Colonic mucosa (tissue), 4 donors: ENCODE results near the gene RASGRF2. TPM values are rescaled to one million over a fixed set of nuclear protein-coding genes. Genes with fewer than 3 reads are reported as not detected.

ENCODE experiments used
- DNase-seq: peaks from one replicate; pipeline ENCODE4 v3.0.0-alpha.2; 2020
- H3K27ac ChIP-seq: fragments of 200-600 bp; one replicate; pipeline ENCODE4 v1.8.0; 2021
- H3K27me3 ChIP-seq: fragments of 200-600 bp; one replicate; pipeline ENCODE4 v1.8.0; 2021
- H3K36me3 ChIP-seq: fragments of 200-600 bp; one replicate; pipeline ENCODE4 v1.8.0; 2021
- H3K4me1 ChIP-seq: fragments of 200-600 bp; one replicate; pipeline ENCODE4 v1.8.0; 2021; ENCODE audit warnings: mild to moderate bottlenecking
- H3K4me3 ChIP-seq: fragments of 200-600 bp; one replicate; pipeline ENCODE4 v1.8.0; 2021
- H3K9ac ChIP-seq, 2 donors: one replicate each; pipeline ENCODE4 v1.7.0; 2013; ENCODE audit warnings: control low read depth in 2 of 2, low read depth in 2 of 2, low read length in 2 of 2
- H3K9me3 ChIP-seq: fragments of 200-600 bp; one replicate; pipeline ENCODE4 v1.8.0; 2021
- intact Hi-C: fragments of 100-400 bp; cut with DNase I; formaldehyde crosslinking; loops from one replicate; pipeline ENCODE4 v1.14.1; 2022
- total RNA-seq, 2 donors: library from RNA; stranded (reverse); fragmentation: NEBNext Ultra II Directional in 1 of 2; extraction: Animal tissue kit (Norgen Biotek cat#: 25700) in 1 of 2; gene quantifications; one replicate each; pipeline ENCODE4 v1.2.1, GENCODE V29; 2021
- TF ChIP-seq, protein P1 (sequence below): fragments of 200-600 bp; IDR thresholded peaks from one replicate; pipeline ENCODE4 v1.8.0; 2022; ENCODE audit warnings: antibody characterized with exemption, mild to moderate bottlenecking
- donor health status: healthy.
- donor health status: DM: no; HTN: no; CAD: no.
- donor health status: DM: no; HTN: no; CAD: no.

The RASGRF2 gene
- total RNA-seq, 2 donors from 2014 or later: 2.8 to 3.5 TPM

DNA sequence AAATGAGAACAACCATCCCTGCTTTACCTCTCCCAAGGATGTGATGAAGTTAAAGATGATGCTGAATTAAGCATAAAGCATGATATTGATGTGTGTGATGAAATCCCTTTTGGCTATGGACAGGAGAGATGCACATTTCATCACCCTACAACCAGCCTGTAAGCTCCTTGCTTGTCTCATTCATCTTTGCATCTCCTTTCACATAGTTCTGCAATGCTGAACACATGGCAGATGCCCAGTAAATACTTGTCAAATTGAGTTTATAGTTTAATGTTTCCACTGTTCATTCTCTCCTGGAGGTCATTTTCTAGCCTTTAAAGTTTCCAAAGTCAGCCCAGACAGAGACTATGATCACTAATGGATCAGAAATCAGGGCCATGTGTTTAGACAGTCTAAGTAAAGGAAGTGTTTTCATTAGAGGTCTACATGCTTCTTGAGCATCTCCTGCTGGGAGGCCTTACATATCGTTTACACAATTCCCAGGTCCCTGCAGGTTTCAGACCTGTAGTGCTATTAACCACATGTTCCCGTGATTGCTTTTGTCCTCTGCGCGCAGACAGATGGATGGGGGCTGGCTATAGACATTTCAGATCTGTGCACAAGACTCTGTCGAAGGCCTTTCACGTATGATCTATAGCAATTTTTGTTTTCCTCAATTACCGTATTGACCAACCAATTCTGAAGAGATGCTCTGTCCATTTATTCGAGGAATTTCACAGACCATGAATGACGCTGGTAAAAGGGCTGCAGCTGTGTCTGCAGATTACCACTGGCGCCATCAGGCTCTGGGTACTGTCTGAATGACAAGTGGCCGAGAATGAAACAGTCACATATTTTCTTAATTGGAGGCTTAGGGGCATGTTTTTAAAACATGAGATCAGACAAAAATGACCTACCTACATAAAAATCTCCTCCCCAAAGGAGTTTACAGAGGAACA is 223.9 kb downstream of the RASGRF2 start:
- DNase-seq: no peak
- H3K9ac ChIP-seq: no peak overlapping the region
- no peaks in the 10 kb centered on the region for H3K36me3 ChIP-seq
- H3K9me3 ChIP-seq: no peaks in the 10 kb centered on the region
- no peaks in the 10 kb centered on the region for H3K27me3 ChIP-seq
- no peak overlapping the region for H3K4me3 ChIP-seq
- no peak overlapping the region for H3K27ac ChIP-seq
- TF ChIP-seq, protein P1, sequence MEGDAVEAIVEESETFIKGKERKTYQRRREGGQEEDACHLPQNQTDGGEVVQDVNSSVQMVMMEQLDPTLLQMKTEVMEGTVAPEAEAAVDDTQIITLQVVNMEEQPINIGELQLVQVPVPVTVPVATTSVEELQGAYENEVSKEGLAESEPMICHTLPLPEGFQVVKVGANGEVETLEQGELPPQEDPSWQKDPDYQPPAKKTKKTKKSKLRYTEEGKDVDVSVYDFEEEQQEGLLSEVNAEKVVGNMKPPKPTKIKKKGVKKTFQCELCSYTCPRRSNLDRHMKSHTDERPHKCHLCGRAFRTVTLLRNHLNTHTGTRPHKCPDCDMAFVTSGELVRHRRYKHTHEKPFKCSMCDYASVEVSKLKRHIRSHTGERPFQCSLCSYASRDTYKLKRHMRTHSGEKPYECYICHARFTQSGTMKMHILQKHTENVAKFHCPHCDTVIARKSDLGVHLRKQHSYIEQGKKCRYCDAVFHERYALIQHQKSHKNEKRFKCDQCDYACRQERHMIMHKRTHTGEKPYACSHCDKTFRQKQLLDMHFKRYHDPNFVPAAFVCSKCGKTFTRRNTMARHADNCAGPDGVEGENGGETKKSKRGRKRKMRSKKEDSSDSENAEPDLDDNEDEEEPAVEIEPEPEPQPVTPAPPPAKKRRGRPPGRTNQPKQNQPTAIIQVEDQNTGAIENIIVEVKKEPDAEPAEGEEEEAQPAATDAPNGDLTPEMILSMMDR: no peak
- no peaks in the 10 kb centered on the region for H3K4me1 ChIP-seq
- intact Hi-C loops: no loop called here

GRCh38 chr5:81184749-81185110 is 224.6 kb downstream of the RASGRF2 start:
- no peaks in the 10 kb centered on the region for H3K9me3 ChIP-seq
- H3K4me1 ChIP-seq: no peaks in the 10 kb centered on the region
- DNase-seq: no peak
- TF ChIP-seq, protein P1: no peak
- H3K4me3 ChIP-seq: no peak overlapping the region
- H3K9ac ChIP-seq: no peak overlapping the region
- no peaks in the 10 kb centered on the region for H3K36me3 ChIP-seq
- H3K27me3 ChIP-seq: no peaks in the 10 kb centered on the region
- intact Hi-C loops: no loop called here
- H3K27ac ChIP-seq: no peak overlapping the region

DNA sequence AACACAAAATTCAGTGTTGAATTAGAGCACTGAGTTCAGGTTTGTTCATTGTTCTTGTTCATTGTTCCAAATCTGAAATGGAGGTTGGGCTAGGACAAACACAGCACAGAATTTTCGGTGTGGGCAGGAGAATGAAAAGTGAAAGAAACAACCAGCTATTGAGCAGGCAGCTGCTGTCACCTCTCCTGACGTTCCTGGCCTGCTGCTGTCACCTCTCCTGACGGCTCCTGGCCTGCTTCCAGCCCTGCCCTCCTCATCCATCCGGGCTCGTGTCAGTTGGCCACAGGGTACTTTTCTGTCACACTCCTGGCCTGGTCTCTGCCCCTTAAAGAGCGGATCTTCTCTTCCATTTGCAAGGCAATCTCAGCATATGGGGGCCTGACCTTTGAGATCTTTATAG is 227.7 kb downstream of the RASGRF2 start:
- Histone ChIP-seq H3K27ac (no peak overlapping the region), H3K9me3 (no peaks in the 10 kb centered on the region), H3K27me3 (no peaks in the 10 kb centered on the region), H3K4me3 (no peak overlapping the region), H3K36me3 (no peaks in the 10 kb centered on the region), H3K9ac (no peak overlapping the region), H3K4me1 (no peaks in the 10 kb centered on the region)
- TF ChIP-seq, protein P1: no peak
- DNase-seq: no peak
- intact Hi-C loops: no loop called here

- no peaks in the 10 kb centered on the region for H3K4me1 ChIP-seq
- no peaks in the 10 kb centered on the region for H3K9me3 ChIP-seq
- H3K4me3 ChIP-seq: no peak overlapping the region
- no peak overlapping the region for H3K9ac ChIP-seq
- intact Hi-C loops: no loop called here
- no peaks in the 10 kb centered on the region for H3K27me3 ChIP-seq
- no peaks in the 10 kb centered on the region for H3K36me3 ChIP-seq
- no peak overlapping the region for H3K27ac ChIP-seq
- no peak for DNase-seq
- TF ChIP-seq, protein P1: no peak
Observed at GRCh38 chr5:81188962-81189361, 228.8 kb downstream of the RASGRF2 start.

DNA sequence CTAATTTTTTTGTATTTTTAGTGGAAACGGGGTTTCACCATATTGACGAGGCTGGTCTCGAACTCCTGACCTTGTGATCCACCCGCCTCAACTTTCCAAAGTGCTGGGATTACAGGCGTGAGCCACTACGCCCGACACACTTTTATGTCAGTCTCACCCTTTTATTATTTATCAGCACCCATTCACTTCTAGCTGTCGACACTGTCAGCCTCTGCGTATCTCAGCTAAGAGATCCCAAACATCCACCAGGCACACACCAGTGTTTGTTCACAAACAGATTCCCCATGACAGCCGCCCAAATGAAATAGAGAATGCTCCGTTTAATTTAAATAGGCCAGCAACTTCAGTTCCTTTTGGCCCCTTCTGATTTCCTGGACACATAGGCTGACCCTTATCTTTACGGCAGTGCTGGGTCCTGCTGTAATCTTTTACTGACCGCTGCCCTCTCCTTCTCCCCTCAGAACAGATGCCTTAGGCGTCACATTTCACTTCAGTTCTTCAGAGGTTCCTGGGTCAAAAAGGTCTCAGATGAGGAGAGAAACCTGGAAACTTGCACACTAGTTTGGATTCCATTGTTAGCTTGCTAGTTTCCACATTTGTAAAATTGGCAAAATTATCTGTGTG is 229.8 kb downstream of the RASGRF2 start:
- intact Hi-C loops: loop anchor here (10.0 kb wide), 2 partner anchors 475 to 505 kb away; no protein-coding TSS in a partner anchor
- Histone ChIP-seq H3K9me3 (no peaks in the 10 kb centered on the region), H3K27ac (no peak overlapping the region), H3K27me3 (no peaks in the 10 kb centered on the region), H3K36me3 (no peaks in the 10 kb centered on the region), H3K4me3 (no peak overlapping the region), H3K9ac (no peak overlapping the region), H3K4me1 (no peaks in the 10 kb centered on the region)
- TF ChIP-seq, protein P1: no peak
- no peak for DNase-seq
